CD14-positive monocyte (primary cell): ENCODE results near the gene CACNA1C. TPM values are rescaled to one million over a fixed set of nuclear protein-coding genes. Genes with fewer than 3 reads are reported as not detected.

Experiments
- DNase-seq, 3 donors: peaks; one replicate each; pipeline ENCODE4 v3.0.0-alpha.2; 2011 to 2022
- H2AFZ ChIP-seq: 2 replicates; pipeline ENCODE4 v1.6.0; 2012; ENCODE audit warnings: mild to moderate bottlenecking, low read depth, low read length, inconsistent platforms; ENCODE audit not compliant: insufficient read depth, poor library complexity, severe bottlenecking
- H3K27ac ChIP-seq, 2 donors: 1 replicate in 1 of 2; 2 replicates in 1 of 2; pipeline ENCODE4 v1.5.1; 2012 to 2013; ENCODE audit warnings: low read length in 2 of 2, control low read depth in 1 of 2, inconsistent platforms in 1 of 2, low read depth in 1 of 2, mild to moderate bottlenecking in 1 of 2
- H3K27me3 ChIP-seq, 2 donors: one replicate each; pipeline versions ENCODE4 v1.6.0 to v1.6.1; 2011 to 2013; ENCODE audit warnings: low read length in 2 of 2; ENCODE audit not compliant: control insufficient read depth in 2 of 2, insufficient read depth in 2 of 2
- H3K36me3 ChIP-seq, 2 donors: replicated peaks in 1 of 2; 1 replicate in 1 of 2; 2 replicates in 1 of 2; pipeline versions ENCODE4 v1.5.1 to v1.6.1; 2012 to 2013; ENCODE audit warnings: low read length in 2 of 2, control low read depth in 1 of 2, inconsistent platforms in 1 of 2, mild to moderate bottlenecking in 1 of 2; ENCODE audit not compliant: insufficient read depth in 2 of 2, control insufficient read depth in 1 of 2
- H3K4me1 ChIP-seq, 2 donors: 1 replicate in 1 of 2; 2 replicates in 1 of 2; pipeline versions ENCODE4 v1.5.1 to v1.6.1; 2012 to 2013; ENCODE audit warnings: low read length in 2 of 2, control low read depth in 1 of 2, inconsistent platforms in 1 of 2, mild to moderate bottlenecking in 1 of 2, moderate library complexity in 1 of 2; ENCODE audit not compliant: insufficient read depth in 2 of 2, control insufficient read depth in 1 of 2
- H3K4me2 ChIP-seq: replicated peaks from 2 replicates; pipeline ENCODE3; 2012; ENCODE audit warnings: low read length, moderate library complexity, mild to moderate bottlenecking; ENCODE audit not compliant: poor library complexity, severe bottlenecking; ENCODE audit errors: extremely low read depth
- H3K4me3 ChIP-seq, 3 experiments: fragments of 200-600 bp in 1 of 3; sonication (generic) in 1 of 3; replicated peaks in 1 of 3; 1 replicate in 2 of 3; 2 replicates in 1 of 3; pipeline ENCODE4 v1.5.1; 2011 to 2013; ENCODE audit warnings: low read length in 3 of 3, mild to moderate bottlenecking in 3 of 3, control low read depth in 2 of 3, low read depth in 2 of 3, inconsistent platforms in 1 of 3, moderate library complexity in 1 of 3
- H3K79me2 ChIP-seq: 2 replicates; pipeline ENCODE4 v1.6.0; 2012; ENCODE audit warnings: mild to moderate bottlenecking, control low read depth, inconsistent platforms, low read length, moderate library complexity; ENCODE audit not compliant: insufficient read depth
- H3K9ac ChIP-seq: 2 replicates; pipeline ENCODE4 v1.6.0; 2017; ENCODE audit warnings: low read length, mild to moderate bottlenecking; ENCODE audit not compliant: insufficient read depth, poor library complexity, severe bottlenecking
- H3K9me3 ChIP-seq, 2 donors: replicated peaks in 1 of 2; 1 replicate in 1 of 2; 2 replicates in 1 of 2; pipeline versions ENCODE4 v1.5.1 to v1.6.1; 2012 to 2013; ENCODE audit warnings: low read length in 2 of 2, control low read depth in 1 of 2; ENCODE audit not compliant: control insufficient read depth in 1 of 2, insufficient read depth in 1 of 2
- H4K20me1 ChIP-seq: 2 replicates; pipeline ENCODE4 v1.6.0; 2012; ENCODE audit warnings: mild to moderate bottlenecking, low read length, control low read depth, moderate library complexity; ENCODE audit not compliant: insufficient read depth
- H3K27ac Mint-ChIP-seq, 7 donors: one replicate each; pipeline ENCODE4 v1.8.0; 2020; ENCODE audit warnings: mild to moderate bottlenecking in 7 of 7, mixed read lengths in 7 of 7, moderate library complexity in 6 of 7, inconsistent platforms in 2 of 7
- H3K27me3 Mint-ChIP-seq, 3 donors: one replicate each; pipeline ENCODE4 v1.8.0; 2021 to 2022; ENCODE audit warnings: low read depth in 3 of 3, mild to moderate bottlenecking in 3 of 3, mixed read lengths in 3 of 3, moderate library complexity in 3 of 3, inconsistent platforms in 1 of 3
- H3K36me3 Mint-ChIP-seq, 2 donors: one replicate each; pipeline ENCODE4 v1.8.0; 2020; ENCODE audit warnings: mixed read lengths in 2 of 2, inconsistent platforms in 1 of 2, mild to moderate bottlenecking in 1 of 2
- H3K4me1 Mint-ChIP-seq: one replicate; pipeline ENCODE4 v1.8.0; 2020; ENCODE audit warnings: mild to moderate bottlenecking, mixed read lengths
- H3K4me3 Mint-ChIP-seq, 2 donors: one replicate each; pipeline ENCODE4 v1.8.0; 2020; ENCODE audit warnings: mild to moderate bottlenecking in 2 of 2, mixed read lengths in 2 of 2, moderate library complexity in 1 of 2
- H3K9me3 Mint-ChIP-seq, 7 donors: one replicate each; pipeline ENCODE4 v1.8.0; 2020 to 2022; ENCODE audit warnings: mixed read lengths in 7 of 7, mild to moderate bottlenecking in 6 of 7, moderate library complexity in 6 of 7, inconsistent platforms in 2 of 7
- WGBS: methylation state at CpG from one replicate; pipeline ENCODE4 v1.1.5; 2013; ENCODE audit warnings: missing lambda C conversion rate; ENCODE audit not compliant: insufficient coverage; 5-methylcytosine and 5-hydroxymethylcytosine counted together
- intact Hi-C, 2 donors: fragments of 100-400 bp; cut with micrococcal nuclease; formaldehyde crosslinking; loops; one replicate each; pipeline versions ENCODE4 v1.15.0 to v1.15.1; 2023
- polyA plus RNA-seq, 3 donors: library from polyadenylated mRNA; depleted of rRNA in 1 of 3; unstranded in 2 of 3; stranded (reverse) in 1 of 3; fragments of 300-500 nt in 2 of 3; fragments of >200 nt in 1 of 3; fragmentation: Illumina TruSeq in 2 of 3; gene quantifications; 1 replicate in 2 of 3; 2 replicates in 1 of 3; pipeline ENCODE4 v1.2.3, GENCODE V29; 2012 to 2021
- TF ChIP-seq, protein P1 (sequence below): fragments of 200-600 bp; IDR thresholded peaks from one replicate; pipeline ENCODE4 v1.8.0; 2022; ENCODE audit warnings: antibody characterized with exemption, mild to moderate bottlenecking

Gene CACNA1C
- polyA plus RNA-seq, 3 donors: not detected

DNA sequence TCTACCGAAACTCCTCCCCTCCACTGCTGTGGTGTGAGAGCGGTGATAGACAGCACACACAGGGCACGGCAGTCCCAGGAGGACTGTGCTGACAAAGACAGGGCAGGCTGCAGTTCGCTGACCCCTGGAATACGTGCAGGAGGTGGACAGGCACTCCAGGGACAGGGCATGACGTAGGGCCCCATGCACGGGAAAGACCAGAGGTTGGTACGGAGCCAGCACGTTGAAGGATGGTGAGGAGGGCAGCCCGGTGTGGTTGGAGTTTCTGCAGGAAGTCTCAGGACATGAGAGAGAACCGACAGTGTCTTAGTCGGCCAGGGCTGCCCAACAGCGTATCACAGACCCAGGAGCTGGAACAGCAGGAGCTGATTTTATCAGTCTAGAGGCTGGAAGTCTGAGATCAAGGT, 487.8 kb downstream of the CACNA1C start:
- Histone ChIP-seq H3K9ac (no peak overlapping the region), H3K36me3 (no peaks in the 10 kb centered on the region), H4K20me1 (no peaks in the 10 kb centered on the region), H2AFZ (no peak overlapping the region), H3K9me3 (no peaks in the 10 kb centered on the region), H3K79me2 (no peaks in the 10 kb centered on the region), H3K4me2 (no peak overlapping the region), H3K27ac (no peak overlapping the region), H3K4me3 (no peak overlapping the region), H3K4me1 (no peaks in the 10 kb centered on the region), H3K27me3 (no peaks in the 10 kb centered on the region)
- no peaks in the 10 kb centered on the region for H3K4me1 Mint-ChIP-seq
- intact Hi-C loops: no loop called here
- no peak for DNase-seq
- 94% methylated on average over 13 of the region's 13 CpGs for WGBS
- no peak overlapping the region for H3K4me3 Mint-ChIP-seq
- no peak overlapping the region for H3K27ac Mint-ChIP-seq
- TF ChIP-seq, protein P1, sequence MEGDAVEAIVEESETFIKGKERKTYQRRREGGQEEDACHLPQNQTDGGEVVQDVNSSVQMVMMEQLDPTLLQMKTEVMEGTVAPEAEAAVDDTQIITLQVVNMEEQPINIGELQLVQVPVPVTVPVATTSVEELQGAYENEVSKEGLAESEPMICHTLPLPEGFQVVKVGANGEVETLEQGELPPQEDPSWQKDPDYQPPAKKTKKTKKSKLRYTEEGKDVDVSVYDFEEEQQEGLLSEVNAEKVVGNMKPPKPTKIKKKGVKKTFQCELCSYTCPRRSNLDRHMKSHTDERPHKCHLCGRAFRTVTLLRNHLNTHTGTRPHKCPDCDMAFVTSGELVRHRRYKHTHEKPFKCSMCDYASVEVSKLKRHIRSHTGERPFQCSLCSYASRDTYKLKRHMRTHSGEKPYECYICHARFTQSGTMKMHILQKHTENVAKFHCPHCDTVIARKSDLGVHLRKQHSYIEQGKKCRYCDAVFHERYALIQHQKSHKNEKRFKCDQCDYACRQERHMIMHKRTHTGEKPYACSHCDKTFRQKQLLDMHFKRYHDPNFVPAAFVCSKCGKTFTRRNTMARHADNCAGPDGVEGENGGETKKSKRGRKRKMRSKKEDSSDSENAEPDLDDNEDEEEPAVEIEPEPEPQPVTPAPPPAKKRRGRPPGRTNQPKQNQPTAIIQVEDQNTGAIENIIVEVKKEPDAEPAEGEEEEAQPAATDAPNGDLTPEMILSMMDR: no peak
- no peaks in the 10 kb centered on the region for H3K36me3 Mint-ChIP-seq
- peaks cover 0 to 6% (median 1%) of the 10 kb centered on the region in 3 donors for H3K27me3 Mint-ChIP-seq
- H3K9me3 Mint-ChIP-seq: no peaks in the 10 kb centered on the region

DNA sequence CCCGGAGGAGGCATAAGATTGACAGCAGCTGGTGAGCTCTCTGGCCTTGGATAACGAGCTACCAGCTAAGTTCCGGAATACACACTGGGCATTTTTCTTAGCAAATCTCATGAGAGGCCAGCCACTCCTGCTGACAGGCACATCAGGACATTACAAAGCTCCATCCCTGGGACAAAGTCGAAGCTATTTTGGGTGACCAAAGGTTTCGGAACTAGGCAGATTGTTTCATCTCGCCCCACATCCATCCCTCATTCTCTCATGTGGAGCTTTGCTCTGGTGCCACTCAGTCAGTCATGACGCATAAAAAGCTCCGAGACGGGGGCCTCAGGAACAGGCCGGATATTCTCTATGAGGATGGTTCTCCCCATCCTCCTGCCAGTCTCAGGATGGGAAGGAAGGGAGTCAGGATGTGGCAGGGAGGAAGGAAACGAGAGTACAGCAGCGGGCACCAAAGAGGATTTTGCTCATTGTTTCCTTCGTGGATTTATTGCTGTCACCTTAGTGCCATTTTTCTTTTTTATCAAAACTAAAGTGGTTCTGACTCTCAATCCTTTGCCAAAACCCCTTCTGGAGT, 488.9 kb downstream of the CACNA1C start:
- no peak overlapping the region for H3K4me3 ChIP-seq
- H3K4me2 ChIP-seq: no peak overlapping the region
- no peaks in the 10 kb centered on the region for H3K79me2 ChIP-seq
- no peak overlapping the region for H3K27ac ChIP-seq
- intact Hi-C loops: no loop called here
- Mint-ChIP-seq H3K36me3 (no peaks in the 10 kb centered on the region), H3K4me3 (no peak overlapping the region), H3K27me3 (peaks cover 0 to 4% (median 1%) of the 10 kb centered on the region in 3 donors), H3K4me1 (no peaks in the 10 kb centered on the region), H3K27ac (no peak overlapping the region), H3K9me3 (no peaks in the 10 kb centered on the region)
- WGBS: 96% methylated on average over 3 of the region's 13 CpGs
- H4K20me1 ChIP-seq: no peaks in the 10 kb centered on the region
- no peak overlapping the region for H3K9ac ChIP-seq
- no peak overlapping the region for H2AFZ ChIP-seq
- H3K4me1 ChIP-seq: peaks cover 4 to 6% of the 10 kb centered on the region in 2 donors
- DNase-seq: no peak
- H3K36me3 ChIP-seq: no peaks in the 10 kb centered on the region
- no peaks in the 10 kb centered on the region for H3K9me3 ChIP-seq
- TF ChIP-seq, protein P1: no peak
- H3K27me3 ChIP-seq: no peaks in the 10 kb centered on the region
